ENCODE data around the gene APOL4.

GRCh38 chr22:36246718-36247117 lies 45.1 kb upstream of the APOL4 start:
- no peak for TF ChIP-seq POLR2A (IDR thresholded peaks at IDR 0.05)
- TF ChIP-seq, protein P1, sequence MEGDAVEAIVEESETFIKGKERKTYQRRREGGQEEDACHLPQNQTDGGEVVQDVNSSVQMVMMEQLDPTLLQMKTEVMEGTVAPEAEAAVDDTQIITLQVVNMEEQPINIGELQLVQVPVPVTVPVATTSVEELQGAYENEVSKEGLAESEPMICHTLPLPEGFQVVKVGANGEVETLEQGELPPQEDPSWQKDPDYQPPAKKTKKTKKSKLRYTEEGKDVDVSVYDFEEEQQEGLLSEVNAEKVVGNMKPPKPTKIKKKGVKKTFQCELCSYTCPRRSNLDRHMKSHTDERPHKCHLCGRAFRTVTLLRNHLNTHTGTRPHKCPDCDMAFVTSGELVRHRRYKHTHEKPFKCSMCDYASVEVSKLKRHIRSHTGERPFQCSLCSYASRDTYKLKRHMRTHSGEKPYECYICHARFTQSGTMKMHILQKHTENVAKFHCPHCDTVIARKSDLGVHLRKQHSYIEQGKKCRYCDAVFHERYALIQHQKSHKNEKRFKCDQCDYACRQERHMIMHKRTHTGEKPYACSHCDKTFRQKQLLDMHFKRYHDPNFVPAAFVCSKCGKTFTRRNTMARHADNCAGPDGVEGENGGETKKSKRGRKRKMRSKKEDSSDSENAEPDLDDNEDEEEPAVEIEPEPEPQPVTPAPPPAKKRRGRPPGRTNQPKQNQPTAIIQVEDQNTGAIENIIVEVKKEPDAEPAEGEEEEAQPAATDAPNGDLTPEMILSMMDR (IDR thresholded peaks at IDR 0.05): no peak
